GM23338 (cell line): ENCODE data around the gene MATN1. TPM values are rescaled to one million over a fixed set of nuclear protein-coding genes. Genes with fewer than 3 reads are reported as not detected.

ENCODE experiments used
- ATAC-seq: fragments of 200-7000 bp; cut with Tn5 transposase; 3 replicates; pipeline ENCODE4 v1.9.1; 2020
- DNase-seq: peaks from one replicate; pipeline ENCODE4 v3.0.0-alpha.2; 2015; ENCODE audit warnings: low spot score
- H2AFZ ChIP-seq: fragments of 200-600 bp; sonication (generic); 2 replicates; pipeline ENCODE4 v1.8.0; 2016; ENCODE audit warnings: antibody characterized with exemption, mild to moderate bottlenecking, moderate library complexity
- H3F3A ChIP-seq: fragments of 200-600 bp; sonication (generic); replicated peaks from 2 replicates; pipeline ENCODE4 v1.8.0; 2017; ENCODE audit warnings: antibody characterized with exemption, mixed run types, low read depth
- H3K27ac ChIP-seq: fragments of 200-600 bp; sonication (generic); 2 replicates; pipeline ENCODE4 v1.6.1; 2016; ENCODE audit warnings: low read depth
- H3K27me3 ChIP-seq: fragments of 200-600 bp; sonication (generic); 2 replicates; pipeline ENCODE4 v1.8.0; 2016; ENCODE audit warnings: mild to moderate bottlenecking, mixed run types, moderate library complexity; ENCODE audit not compliant: insufficient read depth
- H3K36me3 ChIP-seq: fragments of 200-600 bp; sonication (generic); 2 replicates; pipeline ENCODE4 v1.8.0; 2016; ENCODE audit warnings: mild to moderate bottlenecking; ENCODE audit not compliant: insufficient read depth
- H3K4me1 ChIP-seq: fragments of 200-600 bp; sonication (generic); 2 replicates; pipeline ENCODE4 v1.8.0; 2016; ENCODE audit warnings: mild to moderate bottlenecking, moderate library complexity; ENCODE audit not compliant: insufficient read depth
- H3K4me2 ChIP-seq: fragments of 200-600 bp; sonication (generic); 2 replicates; pipeline ENCODE4 v1.7.1; 2017; ENCODE audit warnings: mixed run types
- H3K4me3 ChIP-seq: fragments of 200-600 bp; sonication (generic); 2 replicates; pipeline ENCODE4 v1.6.1; 2016; ENCODE audit warnings: mixed run types
- H3K79me2 ChIP-seq: fragments of 200-600 bp; sonication (generic); replicated peaks from 2 replicates; pipeline ENCODE4 v1.8.0; 2017; ENCODE audit warnings: mild to moderate bottlenecking; ENCODE audit not compliant: insufficient read depth
- H3K9me2 ChIP-seq: fragments of 200-600 bp; sonication (generic); 2 replicates; pipeline ENCODE4 v1.8.0; 2017; ENCODE audit not compliant: insufficient read depth
- H4K20me1 ChIP-seq: fragments of 200-600 bp; sonication (generic); replicated peaks from 2 replicates; pipeline ENCODE4 v1.8.0; 2017; ENCODE audit warnings: mild to moderate bottlenecking; ENCODE audit not compliant: insufficient read depth
- H3K27ac Mint-ChIP-seq: 2 replicates; pipeline ENCODE4 v1.8.0; 2020; ENCODE audit warnings: inconsistent platforms, mild to moderate bottlenecking, moderate library complexity, mixed read lengths
- H3K27me3 Mint-ChIP-seq: 3 replicates; pipeline ENCODE4 v1.8.0; 2022; ENCODE audit warnings: low read depth, mild to moderate bottlenecking, moderate library complexity, mixed read lengths, inconsistent platforms; ENCODE audit not compliant: insufficient read depth, poor library complexity
- H3K36me3 Mint-ChIP-seq: 3 replicates; pipeline ENCODE4 v1.8.0; 2021; ENCODE audit warnings: low read depth, mild to moderate bottlenecking, inconsistent platforms, moderate library complexity, mixed read lengths
- H3K4me1 Mint-ChIP-seq: 3 replicates; pipeline ENCODE4 v1.8.0; 2020; ENCODE audit warnings: mild to moderate bottlenecking, inconsistent platforms, mixed read lengths
- H3K4me3 Mint-ChIP-seq: 3 replicates; pipeline ENCODE4 v1.8.0; 2021; ENCODE audit warnings: moderate library complexity, mild to moderate bottlenecking, inconsistent platforms, mixed read lengths
- H3K9me3 Mint-ChIP-seq: 3 replicates; pipeline ENCODE4 v1.8.0; 2020; ENCODE audit warnings: moderate library complexity, mild to moderate bottlenecking, inconsistent platforms, mixed read lengths
- CREB1 ChIP-seq: fragments of 250-450 bp; sonication (Bioruptor Pico); IDR thresholded peaks from 2 replicates; pipeline ENCODE4 v1.5.0; 2020; ENCODE audit warnings: low read depth, mild to moderate bottlenecking, moderate library complexity
- CTCF ChIP-seq, 2 experiments: fragments of 200-600 bp in 1 of 2; sonication (generic) in 1 of 2; conservative IDR thresholded peaks; 2 replicates each; pipeline versions ENCODE4 v1.5.1 to v1.6.1; 2016 to 2017; ENCODE audit warnings: antibody characterized with exemption in 2 of 2, low read depth in 2 of 2, mild to moderate bottlenecking in 2 of 2, moderate library complexity in 1 of 2
- ETS1 ChIP-seq: IDR thresholded peaks from 2 replicates; pipeline ENCODE4 v1.6.1; 2016; ENCODE audit warnings: antibody characterized with exemption
- EZH2 ChIP-seq: fragments of 200-600 bp; sonication (generic); IDR thresholded peaks from one replicate; pipeline ENCODE4 v1.8.0; 2017; ENCODE audit warnings: antibody characterized with exemption, mild to moderate bottlenecking, low read depth; ENCODE audit not compliant: unreplicated experiment
- EZH2phosphoT487 ChIP-seq: fragments of 200-600 bp; sonication (generic); IDR thresholded peaks from one replicate; pipeline ENCODE4 v1.8.1; 2018; ENCODE audit warnings: antibody characterized with exemption; ENCODE audit not compliant: unreplicated experiment
- JUNB ChIP-seq: IDR thresholded peaks from one replicate; pipeline ENCODE4 v1.6.1; 2016; ENCODE audit warnings: antibody characterized with exemption; ENCODE audit not compliant: unreplicated experiment
- NANOG ChIP-seq: IDR thresholded peaks from 2 replicates; pipeline ENCODE4 v1.6.1; 2016; ENCODE audit warnings: antibody characterized with exemption, borderline replicate concordance
- POLR2AphosphoS5 ChIP-seq: IDR thresholded peaks from 2 replicates; pipeline ENCODE4 v1.6.1; 2016; ENCODE audit warnings: antibody characterized with exemption, low read depth
- REST ChIP-seq: IDR thresholded peaks from one replicate; pipeline ENCODE4 v1.6.1; 2018; ENCODE audit warnings: antibody characterized with exemption; ENCODE audit not compliant: unreplicated experiment
- STAT1 ChIP-seq: IDR thresholded peaks from one replicate; pipeline ENCODE4 v1.6.1; 2016; ENCODE audit warnings: antibody characterized with exemption; ENCODE audit not compliant: unreplicated experiment
- ZNF114 ChIP-seq: fragments of 250-450 bp; sonication (Bioruptor Pico); IDR thresholded peaks from 2 replicates; pipeline ENCODE4 v1.5.0; 2020; ENCODE audit warnings: mild to moderate bottlenecking, moderate library complexity
- ZNF331 ChIP-seq: fragments of 250-450 bp; sonication (Bioruptor Pico); IDR thresholded peaks from 2 replicates; pipeline ENCODE4 v1.5.0; 2020; ENCODE audit warnings: low read depth, mild to moderate bottlenecking, moderate library complexity
- ZNF462 ChIP-seq: fragments of 250-450 bp; sonication (Bioruptor Pico); IDR thresholded peaks from 2 replicates; pipeline ENCODE4 v1.5.0; 2020; ENCODE audit warnings: mild to moderate bottlenecking, moderate library complexity
- polyA plus RNA-seq: library from polyadenylated mRNA; unstranded; fragments of >200 nt; fragmentation: Nextera tagmentation; extraction: Ambion mirVana; gene quantifications from 2 replicates; pipeline ENCODE4 v1.2.1, GENCODE V29; 2016
- total RNA-seq: library from RNA; depleted of rRNA; stranded (reverse); fragments of >200 nt; shearing (Covaris generic); gene quantifications from 2 replicates; pipeline ENCODE4 v1.2.3, GENCODE V29; 2014

The MATN1 gene
- total and polyA plus RNA-seq, 2 experiments from 2014 or later = 0.08 to 0.31 TPM

GRCh38 chr1:30758121-30758688 is 34.8 kb upstream of the MATN1 start:
- Mint-ChIP-seq H3K4me1 (peaks cover 8% of the 10 kb centered on the region), H3K36me3 (no peaks in the 10 kb centered on the region), H3K9me3 (no peaks in the 10 kb centered on the region), H3K27ac (no peak overlapping the region), H3K27me3 (peaks cover 10% of the 10 kb centered on the region), H3K4me3 (no peak overlapping the region)
- no peaks in the 10 kb centered on the region for H4K20me1 ChIP-seq
- DNase-seq = no peak
- no peaks in the 10 kb centered on the region for H3K27me3 ChIP-seq
- H2AFZ ChIP-seq = no peak overlapping the region
- H3K36me3 ChIP-seq = no peaks in the 10 kb centered on the region
- H3F3A ChIP-seq = no peaks in the 10 kb centered on the region
- H3K4me1 ChIP-seq = peaks cover 8% of the 10 kb centered on the region; the same call in 1 of the 2 replicates
- no peaks in the 10 kb centered on the region for H3K9me2 ChIP-seq
- no peak overlapping the region for H3K27ac ChIP-seq
- no peaks in the 10 kb centered on the region for H3K79me2 ChIP-seq
- TF ChIP-seq EZH2 (no peak), ZNF114 (CRISPR knock-in tag) (no peak), JUNB (no peak), EZH2phosphoT487 (no peak), REST (no peak), STAT1 (no peak), NANOG (no peak), ZNF331 (CRISPR knock-in tag) (no peak), ETS1 (no peak), ZNF462 (no peak), CREB1 (no peak), CTCF (conservative IDR thresholded peaks at IDR 0.05; ENCODE audit: low read depth in 2 of 2) (no peak), POLR2AphosphoS5 (no peak)
- H3K4me2 ChIP-seq = no peak overlapping the region
- ATAC-seq = no peak
- H3K4me3 ChIP-seq = no peak overlapping the region
